Measurements from ENCODE around the gene SF3B2. TPM values are rescaled to one million over a fixed set of nuclear protein-coding genes. Genes with fewer than 3 reads are reported as not detected.

SF3B2 gene
- polyA plus RNA-seq, 2 of the 4 experiments (the other 2 are of a cell fraction) = 108 to 182 TPM

- FAIRE-seq = no peak
- Histone ChIP-seq H3K4me1 (peaks cover 62% of the 10 kb centered on the region), H3K4me2 (peak overlapping the region; percentile 61), H3K27ac (peak overlapping the region; percentile 51 to 72), H3K9me3 (no peaks in the 10 kb centered on the region), H3K4me3 (no peak overlapping the region)
- WGBS (ENCODE audit: missing lambda C conversion rate) = 82% methylated on average over 3 of the region's 3 CpGs
- ChIA-PET POLR2A (no interaction called here), CTCF (interaction anchor here (0.7 to 1.4 kb wide), 3 partner anchors 12 to 33 kb away, joined by 3 to 5 read pairs (median 3); no protein-coding TSS in a partner anchor)
- TF ChIP-seq CEBPB (IDR thresholded peaks at IDR 0.05) (no peak), JUN (IDR thresholded peaks at IDR 0.05) (no peak), POLR2A (IDR thresholded peaks at IDR 0.05; ENCODE audit: low read length) (no peak), EHF (CRISPR knock-in tag; IDR thresholded peaks at IDR 0.05) (no peak), KDM5A (IDR thresholded peaks at IDR 0.05) (no peak), CBX8 (IDR thresholded peaks at IDR 0.05) (no peak), POLR2AphosphoS2 (conservative IDR thresholded peaks at IDR 0.05; ENCODE audit: low read length) (no peak), ZSCAN20 (CRISPR knock-in tag; IDR thresholded peaks at IDR 0.05) (no peak), FOXS1 (CRISPR knock-in tag; IDR thresholded peaks at IDR 0.05) (no peak), NFE2L2 (conservative IDR thresholded peaks at IDR 0.05; ENCODE audit: low read length) (no peak), RCOR1 (IDR thresholded peaks at IDR 0.05; ENCODE audit: low read depth, low read length) (no peak), PBX3 (IDR thresholded peaks at IDR 0.05) (no peak), HDAC2 (IDR thresholded peaks at IDR 0.05) (no peak), RAD21 (conservative IDR thresholded peaks at IDR 0.05 in 1 of 2, IDR thresholded peaks at IDR 0.05 in 1 of 2) (no peak), GATA3 (IDR thresholded peaks at IDR 0.05; ENCODE audit: borderline replicate concordance) (no peak), ESRRA (IDR thresholded peaks at IDR 0.05; ENCODE audit: borderline replicate concordance, low read length) (no peak), JUNB (IDR thresholded peaks at IDR 0.05) (no peak), ELK1 (IDR thresholded peaks at IDR 0.05; ENCODE audit: low read depth, low read length) (no peak), PHF8 (IDR thresholded peaks at IDR 0.05; ENCODE audit: borderline replicate concordance, low read depth) (no peak), MYC (IDR thresholded peaks at IDR 0.05; ENCODE audit: borderline replicate concordance, low read length) (no peak)
- no peak for DNase-seq (ENCODE audit: low read depth in 1 of 2, low spot score in 1 of 2)
- ATAC-seq = no peak
These were observed 48.9 kb downstream of the SF3B2 start for GRCh38 chr11:66101066-66101464.

- Histone ChIP-seq H3K27ac (peak overlapping the region; percentile 3 to 27; a peak in 3 of 6 replicates), H3K9me3 (no peaks in the 10 kb centered on the region), H3K4me3 (no peak overlapping the region), H3K4me1 (peaks cover 93% of the 10 kb centered on the region), H3K4me2 (peak overlapping the region; percentile 11; the same call in 2 of the 3 replicates)
- POLR2A ChIA-PET = no interaction called here
- ATAC-seq (no peak), FAIRE-seq (no peak), DNase-seq (ENCODE audit: low read depth in 1 of 2, low spot score in 1 of 2) (no peak)
- TF ChIP-seq ZNF302 (CRISPR knock-in tag; IDR thresholded peaks at IDR 0.05) (no peak), CTCF (IDR thresholded peaks at IDR 0.05) (no peak), NFE2L2 (conservative IDR thresholded peaks at IDR 0.05; ENCODE audit: low read length) (no peak), MAFK (IDR thresholded peaks at IDR 0.05; ENCODE audit: partially characterized antibody) (no peak), CBX2 (IDR thresholded peaks at IDR 0.05; ENCODE audit: borderline replicate concordance, low read depth) (no peak), KDM1A (IDR thresholded peaks at IDR 0.05; ENCODE audit: low read depth) (no peak), RNF2 (IDR thresholded peaks at IDR 0.05; ENCODE audit: borderline replicate concordance, low read depth) (no peak)
- WGBS (ENCODE audit: missing lambda C conversion rate) = 87% methylated on average over 4 of the region's 4 CpGs
- CTCF ChIA-PET = interaction anchor here (0.5 kb wide), 1 partner anchor 14 kb away, joined by 3 read pairs; no protein-coding TSS in a partner anchor
These were observed 52.0 kb downstream of the SF3B2 start for GRCh38 chr11:66104057-66104638.

Data from A549 (cell line).